ENCODE measurements around the gene ISOC1.

ISOC1 gene

GRCh38 chr5:129103397-129103796 is 8.8 kb downstream of the ISOC1 start:
- Mint-ChIP-seq H3K27me3 (ENCODE audit: low read depth) (no peaks in the 10 kb centered on the region), H3K27ac (no peak overlapping the region), H3K4me3 (no peak overlapping the region), H3K36me3 (ENCODE audit: low read depth) (peaks cover 10% of the 10 kb centered on the region), H3K4me1 (ENCODE audit: low read depth) (peaks cover 4% of the 10 kb centered on the region), H3K9me3 (no peaks in the 10 kb centered on the region)
- no peak for DNase-seq (ENCODE audit: low spot score)

GRCh38 chr5:129104915-129105455 is 10.4 kb downstream of the ISOC1 start:
- no peaks in the 10 kb centered on the region for H3K9me3 Mint-ChIP-seq
- no peak for DNase-seq (ENCODE audit: low spot score)
- H3K4me3 Mint-ChIP-seq: no peak overlapping the region
- H3K36me3 Mint-ChIP-seq (ENCODE audit: low read depth): peaks cover 12% of the 10 kb centered on the region
- no peak overlapping the region for H3K27ac Mint-ChIP-seq
- H3K27me3 Mint-ChIP-seq (ENCODE audit: low read depth): no peaks in the 10 kb centered on the region
- H3K4me1 Mint-ChIP-seq (ENCODE audit: low read depth): no peaks in the 10 kb centered on the region

- Mint-ChIP-seq H3K27me3 (ENCODE audit: low read depth) (no peaks in the 10 kb centered on the region), H3K9me3 (no peaks in the 10 kb centered on the region), H3K4me1 (ENCODE audit: low read depth) (peaks cover 2% of the 10 kb centered on the region), H3K36me3 (ENCODE audit: low read depth) (peaks cover 12% of the 10 kb centered on the region), H3K4me3 (no peak overlapping the region), H3K27ac (no peak overlapping the region)
- DNase-seq (ENCODE audit: low spot score): no peak
These were observed 13.1 kb downstream of the ISOC1 start for GRCh38 chr5:129107637-129108036.

DNA sequence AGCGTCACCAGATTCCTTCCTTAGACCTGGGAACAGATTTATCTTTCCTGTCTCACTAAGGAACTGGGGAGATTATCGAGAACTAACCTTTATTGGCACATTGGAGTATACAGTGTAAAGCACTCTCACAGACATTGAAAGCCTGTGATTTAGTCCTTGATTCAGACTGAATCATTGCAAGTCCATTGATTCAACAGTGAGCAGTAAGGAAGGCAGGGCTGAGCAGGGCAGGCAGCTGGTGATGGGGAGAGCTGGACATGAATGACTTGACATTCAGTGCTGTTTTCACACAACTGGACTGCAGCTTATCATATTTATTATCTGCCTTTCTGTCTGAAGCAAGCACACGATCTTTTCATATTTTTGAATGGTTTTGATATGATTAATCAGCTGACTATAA is 16.2 kb downstream of the ISOC1 start:
- Mint-ChIP-seq H3K36me3 (ENCODE audit: low read depth) (peaks cover 12% of the 10 kb centered on the region), H3K27ac (no peak overlapping the region), H3K9me3 (no peaks in the 10 kb centered on the region), H3K4me1 (ENCODE audit: low read depth) (peaks cover 2% of the 10 kb centered on the region), H3K4me3 (no peak overlapping the region), H3K27me3 (ENCODE audit: low read depth) (no peaks in the 10 kb centered on the region)
- no peak for DNase-seq (ENCODE audit: low spot score)

DNA sequence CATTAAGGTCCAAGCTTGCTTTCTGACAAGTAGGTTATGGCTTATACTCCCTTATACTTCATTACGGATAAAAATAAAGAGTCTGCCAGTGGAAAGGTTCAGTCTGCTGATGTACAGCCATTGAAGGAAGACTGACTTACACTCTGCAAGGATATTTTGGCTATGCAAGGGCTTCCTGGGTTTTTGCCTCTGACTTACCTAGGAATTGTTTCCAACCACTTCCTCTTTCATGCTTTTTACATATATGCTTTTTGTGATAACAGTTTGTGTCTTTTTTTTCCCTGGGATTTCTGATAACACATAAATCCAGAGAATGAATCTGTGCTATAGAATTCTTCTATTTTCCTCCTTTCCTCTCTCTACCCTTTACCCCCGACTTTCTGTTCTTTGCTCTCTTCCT is 16.8 kb downstream of the ISOC1 start:
- no peaks in the 10 kb centered on the region for H3K9me3 Mint-ChIP-seq
- peaks cover 9% of the 10 kb centered on the region for H3K36me3 Mint-ChIP-seq (ENCODE audit: low read depth)
- peaks cover 2% of the 10 kb centered on the region for H3K4me1 Mint-ChIP-seq (ENCODE audit: low read depth)
- H3K27ac Mint-ChIP-seq: no peak overlapping the region
- no peak for DNase-seq (ENCODE audit: low spot score)
- no peaks in the 10 kb centered on the region for H3K27me3 Mint-ChIP-seq (ENCODE audit: low read depth)
- no peak overlapping the region for H3K4me3 Mint-ChIP-seq

- no peak for DNase-seq (ENCODE audit: low spot score)
- peaks cover 5% of the 10 kb centered on the region for H3K36me3 Mint-ChIP-seq (ENCODE audit: low read depth)
- no peak overlapping the region for H3K27ac Mint-ChIP-seq
- H3K4me1 Mint-ChIP-seq (ENCODE audit: low read depth): peaks cover 2% of the 10 kb centered on the region
- H3K27me3 Mint-ChIP-seq (ENCODE audit: low read depth): no peaks in the 10 kb centered on the region
- H3K9me3 Mint-ChIP-seq: no peaks in the 10 kb centered on the region
- H3K4me3 Mint-ChIP-seq: no peak overlapping the region
These were observed 17.7 kb downstream of the ISOC1 start for GRCh38 chr5:129112295-129112694.

DNA sequence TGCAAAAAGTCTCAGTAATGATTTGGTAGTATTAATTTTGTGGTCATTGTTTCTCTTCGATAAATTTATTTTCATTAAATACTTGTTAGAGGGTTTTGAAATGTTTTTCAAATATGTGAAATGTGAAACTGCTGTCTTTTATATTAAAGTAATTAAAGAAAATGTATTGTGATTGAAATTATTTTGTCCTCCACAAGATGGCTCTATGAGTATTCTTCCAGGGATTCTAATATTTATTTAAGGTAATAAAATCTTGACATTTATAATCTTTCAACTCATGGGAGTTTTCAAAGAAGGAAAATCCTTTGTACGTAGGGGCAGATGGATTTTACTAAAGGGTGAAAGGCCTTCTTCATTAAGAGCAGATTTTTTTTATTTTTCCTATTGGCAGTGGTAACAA is 19.3 kb downstream of the ISOC1 start:
- peaks cover 2% of the 10 kb centered on the region for H3K4me1 Mint-ChIP-seq (ENCODE audit: low read depth)
- no peak overlapping the region for H3K27ac Mint-ChIP-seq
- no peak for DNase-seq (ENCODE audit: low spot score)
- H3K27me3 Mint-ChIP-seq (ENCODE audit: low read depth): no peaks in the 10 kb centered on the region
- no peaks in the 10 kb centered on the region for H3K9me3 Mint-ChIP-seq
- peaks cover 2% of the 10 kb centered on the region for H3K36me3 Mint-ChIP-seq (ENCODE audit: low read depth)
- H3K4me3 Mint-ChIP-seq: no peak overlapping the region

- H3K9me3 Mint-ChIP-seq: no peaks in the 10 kb centered on the region
- DNase-seq (ENCODE audit: low spot score): no peak
- H3K36me3 Mint-ChIP-seq (ENCODE audit: low read depth): no peaks in the 10 kb centered on the region
- no peak overlapping the region for H3K4me3 Mint-ChIP-seq
- peaks cover 2% of the 10 kb centered on the region for H3K4me1 Mint-ChIP-seq (ENCODE audit: low read depth)
- H3K27ac Mint-ChIP-seq: no peak overlapping the region
- H3K27me3 Mint-ChIP-seq (ENCODE audit: low read depth): no peaks in the 10 kb centered on the region
These were observed 20.1 kb downstream of the ISOC1 start for GRCh38 chr5:129114539-129115193.

DNA sequence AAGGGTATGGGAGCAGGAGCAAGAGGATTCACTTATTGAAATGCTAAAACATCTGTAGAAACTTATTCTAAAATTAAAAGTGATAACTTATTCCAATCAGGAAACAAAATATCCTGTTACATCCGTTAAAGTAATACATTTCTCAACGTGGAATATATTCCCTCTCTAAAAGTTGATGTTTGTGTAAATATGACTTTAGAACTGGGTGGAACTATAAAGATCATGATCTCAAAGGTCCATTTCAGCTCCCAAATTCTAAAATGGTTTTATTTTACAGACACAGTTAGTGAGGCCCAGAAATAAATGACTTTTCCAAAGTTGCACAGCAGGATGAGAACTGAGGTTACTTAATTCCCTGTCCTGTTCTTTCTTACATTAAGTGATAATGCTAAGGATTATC is 21.1 kb downstream of the ISOC1 start:
- Mint-ChIP-seq H3K9me3 (no peaks in the 10 kb centered on the region), H3K4me1 (ENCODE audit: low read depth) (peaks cover 2% of the 10 kb centered on the region), H3K27me3 (ENCODE audit: low read depth) (no peaks in the 10 kb centered on the region), H3K27ac (no peak overlapping the region), H3K36me3 (ENCODE audit: low read depth) (no peaks in the 10 kb centered on the region), H3K4me3 (no peak overlapping the region)
- no peak for DNase-seq (ENCODE audit: low spot score)

GRCh38 chr5:129116797-129117196 is 22.2 kb downstream of the ISOC1 start:
- no peaks in the 10 kb centered on the region for H3K36me3 Mint-ChIP-seq (ENCODE audit: low read depth)
- H3K27ac Mint-ChIP-seq: no peak overlapping the region
- H3K4me1 Mint-ChIP-seq (ENCODE audit: low read depth): no peaks in the 10 kb centered on the region
- DNase-seq (ENCODE audit: low spot score): no peak
- no peak overlapping the region for H3K4me3 Mint-ChIP-seq
- no peaks in the 10 kb centered on the region for H3K27me3 Mint-ChIP-seq (ENCODE audit: low read depth)
- H3K9me3 Mint-ChIP-seq: no peaks in the 10 kb centered on the region

- Mint-ChIP-seq H3K4me1 (ENCODE audit: low read depth) (no peaks in the 10 kb centered on the region), H3K9me3 (no peaks in the 10 kb centered on the region), H3K27me3 (ENCODE audit: low read depth) (no peaks in the 10 kb centered on the region), H3K36me3 (ENCODE audit: low read depth) (no peaks in the 10 kb centered on the region), H3K4me3 (no peak overlapping the region), H3K27ac (no peak overlapping the region)
- no peak for DNase-seq (ENCODE audit: low spot score)
These were observed 23.9 kb downstream of the ISOC1 start for GRCh38 chr5:129118405-129118804.

DNA sequence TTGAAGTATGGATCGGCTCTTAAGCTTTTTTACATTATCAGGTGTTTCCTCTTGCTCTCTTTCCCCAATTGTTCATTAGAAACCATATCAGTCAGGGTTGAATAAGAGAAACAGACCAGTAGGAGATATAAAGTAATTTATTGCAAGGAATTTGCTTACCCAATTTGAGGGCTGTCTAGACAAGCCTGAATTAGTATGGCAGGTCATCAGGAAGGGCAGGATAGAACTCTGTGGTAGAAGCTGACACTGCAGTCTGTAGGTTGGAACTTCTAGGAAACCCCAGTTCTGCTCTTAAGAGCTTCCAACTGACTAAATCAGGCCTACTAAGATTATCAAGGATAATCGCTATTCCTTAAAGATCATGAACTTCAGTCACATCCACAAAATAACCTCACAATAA is 24.3 kb downstream of the ISOC1 start:
- no peaks in the 10 kb centered on the region for H3K27me3 Mint-ChIP-seq (ENCODE audit: low read depth)
- no peak overlapping the region for H3K4me3 Mint-ChIP-seq
- H3K36me3 Mint-ChIP-seq (ENCODE audit: low read depth): no peaks in the 10 kb centered on the region
- no peak for DNase-seq (ENCODE audit: low spot score)
- no peaks in the 10 kb centered on the region for H3K4me1 Mint-ChIP-seq (ENCODE audit: low read depth)
- no peak overlapping the region for H3K27ac Mint-ChIP-seq
- H3K9me3 Mint-ChIP-seq: no peaks in the 10 kb centered on the region

DNA sequence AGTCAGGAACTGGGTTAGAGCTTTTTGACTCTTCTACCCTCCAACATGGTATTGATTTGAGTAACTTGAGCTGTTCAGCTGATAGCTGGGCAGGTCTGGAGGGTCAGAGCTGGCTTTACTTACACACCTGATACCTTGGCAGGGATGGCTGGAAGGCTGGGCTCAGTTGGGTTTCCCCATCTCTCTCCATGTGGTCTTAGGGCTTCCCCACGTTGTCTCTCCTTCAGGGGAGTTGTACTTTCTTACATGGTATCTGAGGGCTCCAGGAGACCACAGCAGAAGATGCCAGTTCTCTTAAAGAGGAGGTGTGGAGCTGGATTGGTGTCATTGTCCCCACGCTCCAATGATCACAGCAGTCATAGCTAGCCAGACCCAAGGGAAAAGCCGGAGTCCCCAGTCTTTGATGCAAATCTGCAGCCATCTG is 25.6 kb downstream of the ISOC1 start:
- no peaks in the 10 kb centered on the region for H3K36me3 Mint-ChIP-seq (ENCODE audit: low read depth)
- H3K27ac Mint-ChIP-seq: no peak overlapping the region
- no peaks in the 10 kb centered on the region for H3K4me1 Mint-ChIP-seq (ENCODE audit: low read depth)
- no peak for DNase-seq (ENCODE audit: low spot score)
- no peaks in the 10 kb centered on the region for H3K9me3 Mint-ChIP-seq
- H3K27me3 Mint-ChIP-seq (ENCODE audit: low read depth): no peaks in the 10 kb centered on the region
- no peak overlapping the region for H3K4me3 Mint-ChIP-seq

DNA sequence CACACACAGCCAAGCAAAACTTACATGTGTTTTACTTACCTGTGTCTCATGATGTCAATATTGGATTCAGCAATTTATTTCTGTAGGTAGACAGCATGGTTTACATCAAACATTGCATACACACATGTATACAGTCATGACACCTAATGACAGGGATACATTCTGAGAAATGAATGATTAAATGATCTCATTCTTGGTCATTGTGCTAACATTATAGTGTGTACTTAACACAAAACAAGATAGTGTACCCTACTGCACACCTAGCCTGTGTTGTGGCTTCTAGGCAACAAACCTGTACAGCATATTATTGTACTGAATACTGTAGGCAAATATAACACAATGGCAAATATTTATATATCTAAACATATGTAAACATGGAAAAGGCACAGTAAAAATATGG is 28.0 kb downstream of the ISOC1 start:
- peaks cover 2% of the 10 kb centered on the region for H3K36me3 Mint-ChIP-seq (ENCODE audit: low read depth)
- H3K27ac Mint-ChIP-seq: no peak overlapping the region
- H3K4me3 Mint-ChIP-seq: no peak overlapping the region
- no peaks in the 10 kb centered on the region for H3K27me3 Mint-ChIP-seq (ENCODE audit: low read depth)
- H3K9me3 Mint-ChIP-seq: no peaks in the 10 kb centered on the region
- no peak for DNase-seq (ENCODE audit: low spot score)
- H3K4me1 Mint-ChIP-seq (ENCODE audit: low read depth): peaks cover 9% of the 10 kb centered on the region

GRCh38 chr5:129124608-129125007 is 30.1 kb downstream of the ISOC1 start:
- no peak for DNase-seq (ENCODE audit: low spot score)
- no peak overlapping the region for H3K27ac Mint-ChIP-seq
- no peaks in the 10 kb centered on the region for H3K27me3 Mint-ChIP-seq (ENCODE audit: low read depth)
- H3K9me3 Mint-ChIP-seq: no peaks in the 10 kb centered on the region
- peaks cover 9% of the 10 kb centered on the region for H3K4me1 Mint-ChIP-seq (ENCODE audit: low read depth)
- no peak overlapping the region for H3K4me3 Mint-ChIP-seq
- peaks cover 2% of the 10 kb centered on the region for H3K36me3 Mint-ChIP-seq (ENCODE audit: low read depth)
